OCI-LY7 (cell line): Measurements from ENCODE around the gene PTPRE.

Source experiments
- EZH2phosphoT487 ChIP-seq: fragments of 200-600 bp; sonication (generic); IDR thresholded peaks from 2 replicates; pipeline ENCODE4 v1.6.1; 2018; ENCODE audit warnings: low read depth, borderline replicate concordance, mild to moderate bottlenecking, mixed run types, antibody characterized with exemption, low read length, moderate library complexity, mixed read lengths
- TF ChIP-seq, protein P1 (sequence below): fragments of 200-600 bp; sonication (generic); conservative IDR thresholded peaks from 2 replicates; pipeline ENCODE4 v1.5.1; 2014; ENCODE audit warnings: mild to moderate bottlenecking, antibody characterized with exemption, low read length, moderate library complexity, mixed read lengths

DNA sequence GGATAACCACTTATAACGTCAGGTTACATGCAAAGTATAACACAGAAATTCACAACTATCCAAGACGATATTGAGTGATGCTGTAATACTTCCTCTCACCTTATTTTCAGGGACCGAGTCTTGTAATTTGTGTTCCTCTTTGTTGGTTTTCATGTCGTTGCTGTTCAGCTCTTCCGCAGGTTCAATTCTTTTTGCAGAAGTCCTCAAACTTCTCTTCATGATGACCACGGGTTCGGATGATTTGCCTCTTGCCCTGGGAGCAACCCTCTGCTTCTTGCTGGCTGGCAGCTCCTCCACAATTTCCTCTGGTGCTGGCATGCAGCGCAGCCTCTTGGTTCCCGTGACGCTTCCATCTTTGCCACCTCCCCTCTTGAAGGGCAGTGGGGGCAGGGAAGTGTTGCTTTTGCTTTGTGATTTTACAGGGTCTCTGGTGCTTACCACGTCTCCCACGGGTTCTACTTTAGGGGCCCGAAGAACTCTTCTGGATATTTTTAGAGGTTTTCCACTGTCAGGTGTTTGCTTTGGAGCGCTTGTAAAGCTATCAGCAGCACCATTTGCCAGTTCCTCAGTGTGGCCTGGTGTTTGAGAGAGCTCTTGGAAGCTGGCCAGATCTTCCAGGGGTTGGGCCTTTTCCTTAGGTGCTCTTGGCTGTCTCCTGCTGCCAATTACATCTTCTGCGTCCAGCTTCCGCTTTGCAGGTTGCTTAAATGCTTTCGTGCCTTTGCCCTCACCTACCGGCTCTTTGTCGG is 195.8 kb downstream of the PTPRE start:
- TF ChIP-seq, protein P1, sequence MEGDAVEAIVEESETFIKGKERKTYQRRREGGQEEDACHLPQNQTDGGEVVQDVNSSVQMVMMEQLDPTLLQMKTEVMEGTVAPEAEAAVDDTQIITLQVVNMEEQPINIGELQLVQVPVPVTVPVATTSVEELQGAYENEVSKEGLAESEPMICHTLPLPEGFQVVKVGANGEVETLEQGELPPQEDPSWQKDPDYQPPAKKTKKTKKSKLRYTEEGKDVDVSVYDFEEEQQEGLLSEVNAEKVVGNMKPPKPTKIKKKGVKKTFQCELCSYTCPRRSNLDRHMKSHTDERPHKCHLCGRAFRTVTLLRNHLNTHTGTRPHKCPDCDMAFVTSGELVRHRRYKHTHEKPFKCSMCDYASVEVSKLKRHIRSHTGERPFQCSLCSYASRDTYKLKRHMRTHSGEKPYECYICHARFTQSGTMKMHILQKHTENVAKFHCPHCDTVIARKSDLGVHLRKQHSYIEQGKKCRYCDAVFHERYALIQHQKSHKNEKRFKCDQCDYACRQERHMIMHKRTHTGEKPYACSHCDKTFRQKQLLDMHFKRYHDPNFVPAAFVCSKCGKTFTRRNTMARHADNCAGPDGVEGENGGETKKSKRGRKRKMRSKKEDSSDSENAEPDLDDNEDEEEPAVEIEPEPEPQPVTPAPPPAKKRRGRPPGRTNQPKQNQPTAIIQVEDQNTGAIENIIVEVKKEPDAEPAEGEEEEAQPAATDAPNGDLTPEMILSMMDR = no peak
- no peak for TF ChIP-seq EZH2phosphoT487
